ENCODE measurements around the gene DCAF10.
"Not testable (repeated sequence)": the region's sequence is repeated elsewhere in the genome, so short reads cannot be mapped to it uniquely, and the experiment has no call there.

The DCAF10 gene

DNA sequence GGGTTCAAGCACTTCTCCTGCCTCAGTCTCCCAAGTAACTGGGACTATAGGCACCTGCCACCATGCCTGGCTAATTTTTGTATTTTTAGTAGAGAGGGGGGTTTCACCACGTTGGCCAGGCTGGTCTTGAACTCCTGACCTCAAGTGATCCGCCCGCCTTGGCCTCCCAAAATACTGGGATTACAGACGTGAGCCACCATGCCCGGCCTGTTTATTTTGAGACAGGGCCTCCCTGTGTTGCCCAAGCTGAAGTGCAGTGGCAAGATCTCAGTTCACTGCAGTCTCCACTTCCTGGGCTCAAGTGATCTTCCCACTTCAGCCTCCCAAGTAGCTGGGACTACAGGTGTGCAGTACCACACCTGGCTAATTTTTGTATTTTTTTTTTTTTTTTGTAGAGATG, 109.2 kb downstream of the DCAF10 start:
- DNase-seq: not testable (repeated sequence)

DNA sequence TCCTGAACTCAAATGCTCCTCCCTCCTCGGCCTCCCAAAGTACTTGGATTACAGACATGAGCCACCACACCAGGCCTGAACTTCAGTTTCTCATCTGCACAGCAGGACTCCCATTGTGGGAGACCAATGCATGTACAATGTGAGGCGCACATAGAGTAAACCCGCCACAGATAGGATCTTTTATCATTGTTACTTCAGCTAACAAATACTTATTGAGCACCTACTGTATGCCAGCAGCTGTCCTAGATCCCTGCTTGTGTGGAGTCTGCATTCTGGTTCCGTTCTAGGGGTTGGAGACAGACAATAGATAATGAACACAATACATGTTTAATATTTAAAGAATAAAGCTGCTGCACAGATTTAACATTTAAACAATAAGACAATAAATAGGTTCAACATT, 109.7 kb downstream of the DCAF10 start:
- DNase-seq: no peak

DNA sequence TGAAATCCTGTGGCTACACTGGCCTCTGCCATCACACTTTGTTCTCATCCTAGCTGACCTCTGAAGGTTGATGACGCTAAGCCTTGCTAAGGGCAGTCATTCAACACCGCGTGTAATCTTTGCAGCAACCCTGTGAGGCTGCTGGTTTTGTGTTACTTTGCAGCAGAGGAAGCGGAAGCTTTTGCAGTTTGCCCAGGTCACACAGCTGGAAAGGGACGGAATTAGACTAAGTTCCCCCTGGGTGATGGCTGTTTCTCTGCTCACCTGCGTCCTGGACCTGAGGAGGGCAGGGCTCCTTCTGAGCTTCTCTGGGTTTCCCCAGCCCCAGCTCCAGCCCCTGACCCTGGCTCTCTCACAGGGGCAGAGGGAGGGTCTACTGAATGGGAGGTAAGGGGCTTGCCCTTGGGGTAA, 110.7 kb downstream of the DCAF10 start:
- no peak for DNase-seq

DNA sequence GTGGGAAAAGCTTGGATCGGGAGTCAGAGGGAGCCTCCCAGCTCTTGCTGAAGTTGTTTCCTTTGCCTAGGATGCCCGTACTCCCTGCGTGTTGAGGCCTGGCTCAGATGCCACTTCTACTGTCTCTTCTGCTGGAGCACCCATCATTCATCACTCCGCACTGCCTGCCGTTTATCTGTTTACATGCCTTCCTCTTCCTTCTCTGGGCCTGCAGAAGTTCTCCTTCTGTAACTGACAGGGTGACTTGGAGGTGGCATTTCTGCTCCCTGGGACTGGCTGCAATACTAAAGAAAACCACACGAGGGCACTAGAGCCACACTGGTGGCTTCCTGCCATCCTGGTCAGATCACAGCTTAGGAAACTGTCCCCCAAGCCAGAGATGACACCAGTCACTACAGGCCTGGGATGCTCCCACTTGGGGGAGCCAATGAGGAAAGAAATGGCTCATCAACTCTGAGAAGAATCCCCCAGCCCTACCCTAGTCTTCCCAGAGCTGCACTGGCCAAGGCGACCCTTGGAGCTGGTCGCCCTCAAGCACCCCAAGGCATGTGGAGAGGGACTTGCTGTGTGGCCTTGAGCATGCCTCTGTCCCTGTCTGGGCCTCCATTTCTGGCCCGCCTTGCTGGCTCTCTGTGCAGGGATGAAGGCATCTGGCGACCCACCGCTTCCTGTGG, 113.0 kb downstream of the DCAF10 start:
- DNase-seq: peak; percentile 78

DNA sequence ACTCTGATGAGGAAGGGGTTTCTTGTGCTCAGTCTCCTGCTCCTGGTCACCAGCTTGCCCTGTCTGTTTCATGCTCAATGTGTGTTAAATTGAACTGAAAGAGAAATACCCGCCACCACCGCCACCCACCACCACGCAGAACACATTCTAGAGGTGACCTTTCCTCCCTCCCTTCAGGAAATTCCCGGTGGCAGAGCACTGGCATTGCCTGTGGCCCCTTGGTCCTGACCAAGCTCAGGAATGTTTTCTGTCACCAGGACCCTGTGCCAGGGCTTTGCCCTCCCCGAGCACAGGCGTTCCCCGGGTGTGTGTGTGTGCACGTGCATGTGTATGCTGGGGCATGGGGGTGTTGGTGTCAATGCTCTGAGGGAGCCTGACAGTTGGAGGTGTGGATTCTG, 113.6 kb downstream of the DCAF10 start:
- DNase-seq: no peak

DNA sequence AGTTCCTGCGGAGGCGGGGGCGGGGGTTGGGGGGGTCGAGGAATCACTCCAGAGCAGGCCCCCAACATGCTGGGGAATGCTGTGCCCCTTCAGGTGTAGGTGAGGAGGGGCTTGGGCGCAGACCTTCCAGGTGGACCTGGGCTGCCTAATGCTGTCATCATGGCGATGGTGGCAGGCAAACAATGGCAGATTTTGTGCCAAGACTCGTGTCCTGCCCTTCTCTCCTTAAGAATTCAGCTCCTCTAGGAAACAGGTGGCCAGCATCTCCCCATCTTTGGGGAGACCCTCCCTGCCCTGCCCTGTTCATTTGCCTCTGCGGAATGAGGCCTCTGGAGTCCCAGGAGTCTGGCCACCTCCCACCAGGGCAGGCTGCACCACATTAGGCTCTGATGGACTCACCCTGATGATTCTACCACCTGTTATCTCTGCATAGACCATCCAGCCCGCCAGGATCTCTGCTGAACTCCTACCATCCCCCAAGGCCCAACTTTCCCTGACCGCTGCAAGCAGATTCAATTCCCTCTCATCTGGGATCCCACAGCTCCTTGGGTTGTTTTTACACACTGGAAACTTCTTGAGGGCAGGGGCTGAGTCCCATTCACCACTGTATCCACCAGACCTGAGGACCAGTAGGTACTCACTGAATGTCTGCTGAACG, 114.2 kb downstream of the DCAF10 start:
- DNase-seq: no peak

DNA sequence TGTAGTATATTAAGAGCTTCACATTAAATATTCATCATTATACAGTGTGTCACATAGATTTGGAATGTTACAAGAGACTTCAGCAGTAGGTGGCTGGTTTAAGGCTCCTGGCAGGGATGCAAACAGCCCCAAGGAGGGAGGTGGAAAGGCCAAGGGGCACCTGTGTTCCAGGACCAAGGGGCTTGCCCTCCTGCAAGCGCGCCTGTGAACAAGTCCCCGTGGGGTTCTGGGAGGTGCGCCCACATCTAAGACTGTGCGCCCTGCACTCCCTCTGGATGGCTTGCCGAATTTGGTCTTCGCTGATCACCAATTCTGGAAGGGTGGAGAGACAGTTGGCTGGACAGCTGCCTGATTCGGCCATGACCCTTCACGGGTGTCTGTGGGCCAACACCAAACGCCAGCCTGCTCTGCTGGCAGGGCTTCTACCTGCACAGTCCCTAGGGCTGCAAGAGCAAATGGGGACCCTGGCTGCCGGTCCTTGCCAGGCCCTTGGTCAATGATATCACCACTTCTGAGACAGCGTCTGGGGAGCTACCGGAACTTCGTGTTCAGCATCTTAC, 115.4 kb downstream of the DCAF10 start:
- DNase-seq: no peak

DNA sequence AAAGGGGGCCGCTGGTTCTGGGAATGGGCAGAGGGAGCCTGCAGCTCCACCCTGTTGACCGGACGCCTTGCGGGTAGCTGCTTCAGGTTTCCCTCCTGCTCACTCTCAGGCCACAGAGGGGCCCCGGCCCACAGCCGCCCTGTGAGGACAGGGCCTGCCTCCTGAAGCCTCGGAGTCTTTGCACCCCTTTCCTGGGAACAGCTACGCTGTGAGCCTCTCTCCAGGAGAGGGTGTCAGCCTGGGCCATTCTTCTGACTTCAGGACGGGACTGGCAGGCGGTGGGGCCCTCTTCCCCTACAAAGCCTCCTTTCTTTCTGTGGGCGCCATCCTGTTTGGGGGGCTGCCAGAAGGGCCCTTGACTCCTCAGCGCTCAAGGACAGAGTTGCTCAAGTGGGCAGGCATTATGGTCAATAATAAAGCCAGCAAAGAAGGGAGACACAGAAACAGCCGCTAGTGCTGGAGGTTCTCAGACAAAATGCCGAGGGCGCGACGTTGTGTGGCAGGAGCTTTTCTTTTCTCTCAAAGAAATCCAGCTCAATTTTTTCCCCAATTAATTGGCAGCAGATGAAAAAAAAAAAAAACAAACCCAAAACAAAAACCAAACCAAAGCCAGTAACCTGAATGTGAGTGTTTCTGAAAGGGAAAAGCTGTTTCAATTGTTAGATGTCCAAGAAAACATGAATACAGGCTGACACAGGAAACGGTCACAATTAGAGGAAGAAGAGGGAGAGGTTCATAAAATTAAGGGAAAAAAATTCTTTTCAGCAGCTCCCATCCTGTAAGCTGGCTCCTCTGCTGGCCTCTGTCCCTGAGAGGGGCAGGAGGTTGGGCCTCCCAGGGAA, 116.1 kb downstream of the DCAF10 start:
- no peak for DNase-seq

All from DMS153 (cell line).